Progenitor cell of endocrine pancreas (in vitro differentiated cells): ENCODE measurements around the gene MRPL16. TPM values are rescaled to one million over a fixed set of nuclear protein-coding genes. Genes with fewer than 3 reads are reported as not detected.

Source experiments
- DNase-seq: peaks from one replicate; pipeline ENCODE4 v3.0.0; 2021; ENCODE audit warnings: low spot score; ENCODE audit not compliant: unreplicated experiment
- H3K27ac Mint-ChIP-seq: 2 replicates; pipeline ENCODE4 v1.8.0; 2021; ENCODE audit warnings: mild to moderate bottlenecking, moderate library complexity, mixed read lengths
- H3K27me3 Mint-ChIP-seq: 2 replicates; pipeline ENCODE4 v1.8.0; 2021; ENCODE audit warnings: mixed read lengths
- H3K36me3 Mint-ChIP-seq: 2 replicates; pipeline ENCODE4 v1.8.0; 2022; ENCODE audit warnings: mixed read lengths; ENCODE audit not compliant: insufficient read depth
- H3K4me1 Mint-ChIP-seq: 2 replicates; pipeline ENCODE4 v1.8.0; 2021; ENCODE audit warnings: low read depth, mixed read lengths
- H3K4me3 Mint-ChIP-seq: 2 replicates; pipeline ENCODE4 v1.8.0; 2021; ENCODE audit warnings: low read depth, mild to moderate bottlenecking, moderate library complexity, mixed read lengths
- H3K9me3 Mint-ChIP-seq: 2 replicates; pipeline ENCODE4 v1.8.0; 2021; ENCODE audit warnings: low read depth, mixed read lengths
- total RNA-seq: library from RNA; stranded (reverse); gene quantifications from 2 replicates; pipeline ENCODE4 v1.2.1, GENCODE V29; 2021
- TF ChIP-seq, protein P1 (sequence below): fragments of 200-600 bp; sonication (generic); IDR thresholded peaks from one replicate; pipeline ENCODE4 v1.5.0; 2021; ENCODE audit warnings: antibody characterized with exemption, mild to moderate bottlenecking; ENCODE audit not compliant: unreplicated experiment

Gene MRPL16
- total RNA-seq, 1 donor from 2014 or later = 44.7 TPM

- Mint-ChIP-seq H3K9me3 (no peaks in the 10 kb centered on the region), H3K27me3 (no peaks in the 10 kb centered on the region), H3K27ac (peak overlapping the region; percentile 84), H3K36me3 (peaks cover 5% of the 10 kb centered on the region), H3K4me3 (no peak overlapping the region), H3K4me1 (peaks cover 38% of the 10 kb centered on the region)
- DNase-seq = no peak
- TF ChIP-seq, protein P1, sequence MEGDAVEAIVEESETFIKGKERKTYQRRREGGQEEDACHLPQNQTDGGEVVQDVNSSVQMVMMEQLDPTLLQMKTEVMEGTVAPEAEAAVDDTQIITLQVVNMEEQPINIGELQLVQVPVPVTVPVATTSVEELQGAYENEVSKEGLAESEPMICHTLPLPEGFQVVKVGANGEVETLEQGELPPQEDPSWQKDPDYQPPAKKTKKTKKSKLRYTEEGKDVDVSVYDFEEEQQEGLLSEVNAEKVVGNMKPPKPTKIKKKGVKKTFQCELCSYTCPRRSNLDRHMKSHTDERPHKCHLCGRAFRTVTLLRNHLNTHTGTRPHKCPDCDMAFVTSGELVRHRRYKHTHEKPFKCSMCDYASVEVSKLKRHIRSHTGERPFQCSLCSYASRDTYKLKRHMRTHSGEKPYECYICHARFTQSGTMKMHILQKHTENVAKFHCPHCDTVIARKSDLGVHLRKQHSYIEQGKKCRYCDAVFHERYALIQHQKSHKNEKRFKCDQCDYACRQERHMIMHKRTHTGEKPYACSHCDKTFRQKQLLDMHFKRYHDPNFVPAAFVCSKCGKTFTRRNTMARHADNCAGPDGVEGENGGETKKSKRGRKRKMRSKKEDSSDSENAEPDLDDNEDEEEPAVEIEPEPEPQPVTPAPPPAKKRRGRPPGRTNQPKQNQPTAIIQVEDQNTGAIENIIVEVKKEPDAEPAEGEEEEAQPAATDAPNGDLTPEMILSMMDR = no peak
Observed at GRCh38 chr11:59767225-59767611, 43.4 kb downstream of the MRPL16 start.

DNA sequence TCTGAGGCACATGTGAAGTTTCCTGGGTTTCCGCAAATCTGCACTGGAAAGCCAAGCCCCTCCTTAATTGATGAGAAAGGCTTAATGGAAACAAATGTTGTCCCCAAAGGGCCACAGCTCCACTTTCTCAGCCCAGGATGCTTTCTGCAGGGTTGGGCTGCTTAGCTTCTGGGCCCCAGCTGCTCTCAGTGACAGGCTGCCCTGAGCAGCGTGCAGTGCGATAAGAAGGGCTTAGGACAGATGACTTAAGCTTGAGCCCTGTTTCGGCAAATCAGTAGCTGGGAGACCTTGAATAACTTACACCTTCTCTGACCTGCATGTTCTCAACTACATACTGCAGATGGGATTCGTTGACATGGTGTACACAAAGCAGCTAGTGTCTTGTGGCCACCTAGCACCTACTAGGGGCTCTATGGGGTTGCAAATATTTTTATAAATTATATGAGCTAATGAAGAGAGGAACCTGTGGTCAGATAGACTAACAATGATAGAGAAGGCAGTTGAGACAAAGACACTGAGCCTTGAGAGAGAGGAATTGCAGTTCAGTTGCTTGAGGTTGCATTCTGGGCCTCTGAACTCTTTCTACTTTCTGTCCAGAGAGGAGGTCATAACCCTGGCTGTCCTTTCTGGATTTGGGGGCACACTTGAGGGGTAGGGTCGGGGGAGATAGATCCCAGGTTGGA, 43.9 kb downstream of the MRPL16 start:
- H3K4me3 Mint-ChIP-seq = no peak overlapping the region
- H3K27me3 Mint-ChIP-seq = no peaks in the 10 kb centered on the region
- TF ChIP-seq, protein P1 = no peak
- H3K36me3 Mint-ChIP-seq = peaks cover 5% of the 10 kb centered on the region
- DNase-seq = no peak
- H3K4me1 Mint-ChIP-seq = peaks cover 33% of the 10 kb centered on the region
- H3K27ac Mint-ChIP-seq = peak overlapping the region; percentile 84
- H3K9me3 Mint-ChIP-seq = no peaks in the 10 kb centered on the region

GRCh38 chr11:59765068-59765735, 45.4 kb downstream of the MRPL16 start:
- DNase-seq = no peak
- Mint-ChIP-seq H3K9me3 (no peaks in the 10 kb centered on the region), H3K27ac (peak overlapping the region; percentile 40), H3K4me1 (peaks cover 32% of the 10 kb centered on the region), H3K36me3 (peaks cover 3% of the 10 kb centered on the region), H3K27me3 (no peaks in the 10 kb centered on the region), H3K4me3 (no peak overlapping the region)
- TF ChIP-seq, protein P1 = no peak

- peaks cover 45% of the 10 kb centered on the region for H3K4me1 Mint-ChIP-seq
- peaks cover 3% of the 10 kb centered on the region for H3K36me3 Mint-ChIP-seq
- TF ChIP-seq, protein P1 = no peak
- H3K4me3 Mint-ChIP-seq = no peak overlapping the region
- H3K27me3 Mint-ChIP-seq = no peaks in the 10 kb centered on the region
- H3K9me3 Mint-ChIP-seq = no peaks in the 10 kb centered on the region
- no peak for DNase-seq
- H3K27ac Mint-ChIP-seq = no peak overlapping the region
Observed at GRCh38 chr11:59761993-59762392, 48.6 kb downstream of the MRPL16 start.

DNA sequence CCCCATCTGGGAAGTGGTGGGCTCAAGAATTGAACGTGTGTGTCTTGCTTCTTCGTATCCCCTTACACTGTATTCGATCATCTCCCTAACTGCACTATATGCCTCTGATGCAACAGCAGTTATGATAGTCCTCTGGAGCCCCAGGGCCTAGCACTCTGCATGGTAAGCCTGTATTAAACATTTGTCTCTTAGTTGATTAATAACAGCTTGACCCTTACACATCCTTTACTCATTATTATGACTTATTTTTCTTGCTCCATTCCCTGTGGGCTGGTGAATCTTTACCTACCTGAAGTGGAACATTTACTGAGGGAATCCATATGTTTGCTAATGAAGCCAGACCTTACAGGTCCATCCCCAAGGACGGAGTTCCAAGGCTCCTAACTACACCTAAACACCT, 49.8 kb downstream of the MRPL16 start:
- TF ChIP-seq, protein P1 = no peak
- no peaks in the 10 kb centered on the region for H3K27me3 Mint-ChIP-seq
- peaks cover 3% of the 10 kb centered on the region for H3K36me3 Mint-ChIP-seq
- H3K27ac Mint-ChIP-seq = peak overlapping the region; percentile 22
- no peak for DNase-seq
- H3K9me3 Mint-ChIP-seq = no peaks in the 10 kb centered on the region
- H3K4me1 Mint-ChIP-seq = peaks cover 44% of the 10 kb centered on the region
- H3K4me3 Mint-ChIP-seq = no peak overlapping the region
